DND-41 (cell line): Measurements from ENCODE around the gene UGT8.

Source experiments
- ATAC-seq: fragments of 200-7000 bp; cut with Tn5 transposase; 3 replicates; pipeline ENCODE4 v1.9.1; 2021; ENCODE audit warnings: low read depth; ENCODE audit not compliant: insufficient read depth
- DNase-seq: peaks from one replicate; pipeline ENCODE4 v3.0.0-alpha.2; 2020
- H2AFZ ChIP-seq: 2 replicates; pipeline ENCODE4 v1.6.0; 2012; ENCODE audit warnings: low read depth, low read length
- H3K27ac ChIP-seq: 2 replicates; pipeline ENCODE4 v1.5.1; 2012; ENCODE audit warnings: low read length, inconsistent platforms
- H3K27me3 ChIP-seq: fragments of 200-600 bp; sonication (generic); 2 replicates; pipeline ENCODE4 v1.6.0; 2012; ENCODE audit warnings: low read length, mild to moderate bottlenecking, inconsistent platforms; ENCODE audit not compliant: insufficient read depth, poor library complexity
- H3K36me3 ChIP-seq: 2 replicates; pipeline ENCODE4 v1.5.1; 2012; ENCODE audit warnings: low read length, inconsistent platforms; ENCODE audit not compliant: insufficient read depth
- H3K4me1 ChIP-seq: 2 replicates; pipeline ENCODE4 v1.5.1; 2012; ENCODE audit warnings: mild to moderate bottlenecking, low read length; ENCODE audit not compliant: insufficient read depth
- H3K4me2 ChIP-seq: 2 replicates; pipeline ENCODE4 v1.6.0; 2012; ENCODE audit warnings: mild to moderate bottlenecking, moderate library complexity, low read length, inconsistent platforms; ENCODE audit not compliant: insufficient read depth
- H3K4me3 ChIP-seq, 2 experiments: fragments of 200-600 bp in 1 of 2; shearing (Covaris generic) in 1 of 2; 2 replicates each; pipeline ENCODE4 v1.5.1; 2012 to 2016; ENCODE audit warnings: inconsistent platforms in 2 of 2, low read length in 2 of 2, mild to moderate bottlenecking in 2 of 2, low read depth in 1 of 2, moderate library complexity in 1 of 2
- H3K79me2 ChIP-seq: 2 replicates; pipeline ENCODE4 v1.6.0; 2012; ENCODE audit warnings: low read length, inconsistent platforms; ENCODE audit not compliant: insufficient read depth
- H3K9ac ChIP-seq: 2 replicates; pipeline ENCODE4 v1.6.0; 2012; ENCODE audit warnings: low read depth, mild to moderate bottlenecking, inconsistent platforms, low read length, moderate library complexity
- H3K9me3 ChIP-seq: 2 replicates; pipeline ENCODE4 v1.5.1; 2012; ENCODE audit warnings: low read length, moderate library complexity, mild to moderate bottlenecking, inconsistent platforms; ENCODE audit not compliant: insufficient read depth, severe bottlenecking
- H4K20me1 ChIP-seq: 2 replicates; pipeline ENCODE4 v1.6.0; 2012; ENCODE audit warnings: low read length; ENCODE audit not compliant: insufficient read depth
- CTCF ChIP-seq: IDR thresholded peaks from 2 replicates; pipeline ENCODE4 v1.5.1; 2012; ENCODE audit warnings: borderline replicate concordance, low read length, moderate library complexity, mild to moderate bottlenecking; ENCODE audit not compliant: poor library complexity, severe bottlenecking; ENCODE audit errors: extremely low read depth
- EZH2 ChIP-seq: IDR thresholded peaks from 3 replicates; pipeline ENCODE4 v1.6.1; 2012; ENCODE audit warnings: borderline replicate concordance, low read depth, mild to moderate bottlenecking, moderate library complexity, low read length, inconsistent platforms; ENCODE audit not compliant: severe bottlenecking

Gene UGT8

GRCh38 chr4:114603497-114603896, 4.9 kb downstream of the UGT8 start:
- H3K79me2 ChIP-seq: no peaks in the 10 kb centered on the region
- no peaks in the 10 kb centered on the region for H4K20me1 ChIP-seq
- H3K27me3 ChIP-seq: no peaks in the 10 kb centered on the region
- H3K9me3 ChIP-seq: peaks cover under 1% of the 10 kb centered on the region
- H3K36me3 ChIP-seq: no peaks in the 10 kb centered on the region
- ATAC-seq (no peak), DNase-seq (no peak)
- H3K27ac ChIP-seq: no peak overlapping the region
- H3K9ac ChIP-seq: no peak overlapping the region
- no peaks in the 10 kb centered on the region for H3K4me1 ChIP-seq
- H3K4me3 ChIP-seq: no peak overlapping the region
- no peak overlapping the region for H3K4me2 ChIP-seq
- H2AFZ ChIP-seq: no peak overlapping the region
- no peak for TF ChIP-seq EZH2
- no peak for TF ChIP-seq CTCF

GRCh38 chr4:114606245-114606644, 7.6 kb downstream of the UGT8 start:
- Histone ChIP-seq H3K27me3 (no peaks in the 10 kb centered on the region), H3K4me2 (no peak overlapping the region), H3K9me3 (no peaks in the 10 kb centered on the region), H3K4me3 (no peak overlapping the region), H3K4me1 (no peaks in the 10 kb centered on the region), H3K9ac (no peak overlapping the region), H3K36me3 (no peaks in the 10 kb centered on the region), H3K79me2 (no peaks in the 10 kb centered on the region), H3K27ac (no peak overlapping the region), H4K20me1 (no peaks in the 10 kb centered on the region), H2AFZ (no peak overlapping the region)
- no peak for ATAC-seq
- no peak for DNase-seq
- no peak for TF ChIP-seq CTCF
- TF ChIP-seq EZH2: no peak

GRCh38 chr4:114607056-114607455, 8.4 kb downstream of the UGT8 start:
- no peak for ATAC-seq
- no peak overlapping the region for H2AFZ ChIP-seq
- no peak for DNase-seq
- H3K4me3 ChIP-seq: no peak overlapping the region
- no peaks in the 10 kb centered on the region for H3K27me3 ChIP-seq
- TF ChIP-seq EZH2 (no peak), CTCF (no peak)
- no peaks in the 10 kb centered on the region for H3K79me2 ChIP-seq
- H3K9ac ChIP-seq: no peak overlapping the region
- H3K4me1 ChIP-seq: no peaks in the 10 kb centered on the region
- no peaks in the 10 kb centered on the region for H4K20me1 ChIP-seq
- H3K27ac ChIP-seq: no peak overlapping the region
- H3K36me3 ChIP-seq: no peaks in the 10 kb centered on the region
- no peaks in the 10 kb centered on the region for H3K9me3 ChIP-seq
- H3K4me2 ChIP-seq: no peak overlapping the region

- H3K27ac ChIP-seq: no peak overlapping the region
- H3K79me2 ChIP-seq: no peaks in the 10 kb centered on the region
- DNase-seq (no peak), ATAC-seq (no peak)
- H3K4me2 ChIP-seq: no peak overlapping the region
- no peaks in the 10 kb centered on the region for H3K9me3 ChIP-seq
- no peak overlapping the region for H3K9ac ChIP-seq
- TF ChIP-seq CTCF (no peak), EZH2 (no peak)
- H3K4me3 ChIP-seq: no peak overlapping the region
- no peaks in the 10 kb centered on the region for H4K20me1 ChIP-seq
- H3K27me3 ChIP-seq: no peaks in the 10 kb centered on the region
- no peaks in the 10 kb centered on the region for H3K4me1 ChIP-seq
- H2AFZ ChIP-seq: no peak overlapping the region
- no peaks in the 10 kb centered on the region for H3K36me3 ChIP-seq
These were observed 15.0 kb downstream of the UGT8 start for GRCh38 chr4:114613560-114613959.
